Body of pancreas (tissue), 4 donors: ENCODE measurements around the gene KRT78. TPM values are rescaled to one million over a fixed set of nuclear protein-coding genes. Genes with fewer than 3 reads are reported as not detected.

Source experiments
- ATAC-seq: fragments of 150-250 bp; one replicate; pipeline ENCODE4 v1.9.1; 2016
- DNase-seq, 4 donors: peaks; one replicate each; pipeline ENCODE4 v3.0.0-alpha.2; 2019
- H3K27ac ChIP-seq, 4 donors: fragments of 200-600 bp; sonication (generic); 1 replicate in 3 of 4; 2 replicates in 1 of 4; pipeline versions ENCODE4 v1.5.1 to v1.6.1; 2016 to 2019; ENCODE audit warnings: mild to moderate bottlenecking in 1 of 4, mixed read lengths in 1 of 4, moderate library complexity in 1 of 4
- H3K27me3 ChIP-seq, 2 donors: fragments of 200-600 bp; sonication (generic); one replicate each; pipeline ENCODE4 v1.6.0; 2016; ENCODE audit warnings: mild to moderate bottlenecking in 1 of 2
- H3K36me3 ChIP-seq, 2 donors: fragments of 200-600 bp; sonication (generic); replicated peaks in 1 of 2; 2 replicates each; pipeline ENCODE4 v1.5.1; 2016; ENCODE audit warnings: low read depth in 2 of 2; ENCODE audit not compliant: insufficient read depth in 1 of 2
- H3K4me1 ChIP-seq: fragments of 200-600 bp; sonication (generic); one replicate; pipeline ENCODE4 v1.6.0; 2016
- H3K4me3 ChIP-seq, 2 donors: fragments of 200-600 bp; sonication (generic); 1 replicate in 1 of 2; 2 replicates in 1 of 2; pipeline ENCODE4 v1.5.1; 2016 to 2019
- H3K9me3 ChIP-seq, 3 donors: fragments of 200-600 bp; sonication (generic); 1 replicate in 2 of 3; 2 replicates in 1 of 3; pipeline ENCODE4 v1.5.1; 2016
- CTCF ChIP-seq, 7 experiments: fragments of 450-650 bp in 4 of 7; fragments of 200-600 bp in 3 of 7; sonication (generic) in 3 of 7; IDR thresholded peaks; one replicate each; pipeline ENCODE4 v1.5.1; 2016 to 2019; ENCODE audit warnings: antibody characterized with exemption in 7 of 7
- POLR2A ChIP-seq, 3 donors: fragments of 450-650 bp; IDR thresholded peaks; one replicate each; pipeline ENCODE4 v1.6.1; 2016; ENCODE audit warnings: antibody characterized with exemption in 3 of 3, mild to moderate bottlenecking in 2 of 3
- WGBS, 2 donors: methylation state at CpG; one replicate each; pipeline ENCODE4 v1.1.5; 2017; 5-methylcytosine and 5-hydroxymethylcytosine counted together
- intact Hi-C: fragments of 100-400 bp; cut with DNase I; formaldehyde crosslinking; loops from one replicate; pipeline ENCODE4 v1.15.1; 2023
- total RNA-seq, 2 donors: library from RNA; depleted of rRNA; stranded (reverse); fragments of >200 nt; gene quantifications; one replicate each; pipeline ENCODE4 v1.1.0, GENCODE V29; 2016

The KRT78 gene
- total RNA-seq, 2 donors from 2014 or later = not detected

GRCh38 chr12:52834727-52835001 is 14.1 kb downstream of the KRT78 start:
- H3K27me3 ChIP-seq = no peaks in the 10 kb centered on the region
- WGBS, 2 donors = 17 to 61% methylated on average over 1 to 4 of the region's 4 CpGs
- TF ChIP-seq POLR2A (IDR thresholded peaks at IDR 0.05) = no peak
- TF ChIP-seq CTCF (IDR thresholded peaks at IDR 0.05) = no peak
- no peaks in the 10 kb centered on the region for H3K4me1 ChIP-seq
- no peaks in the 10 kb centered on the region for H3K9me3 ChIP-seq
- H3K36me3 ChIP-seq = no peaks in the 10 kb centered on the region
- intact Hi-C loops = no loop called here
- H3K4me3 ChIP-seq = no peak overlapping the region
- DNase-seq (no peak), ATAC-seq (no peak)
- H3K27ac ChIP-seq = no peak overlapping the region

DNA sequence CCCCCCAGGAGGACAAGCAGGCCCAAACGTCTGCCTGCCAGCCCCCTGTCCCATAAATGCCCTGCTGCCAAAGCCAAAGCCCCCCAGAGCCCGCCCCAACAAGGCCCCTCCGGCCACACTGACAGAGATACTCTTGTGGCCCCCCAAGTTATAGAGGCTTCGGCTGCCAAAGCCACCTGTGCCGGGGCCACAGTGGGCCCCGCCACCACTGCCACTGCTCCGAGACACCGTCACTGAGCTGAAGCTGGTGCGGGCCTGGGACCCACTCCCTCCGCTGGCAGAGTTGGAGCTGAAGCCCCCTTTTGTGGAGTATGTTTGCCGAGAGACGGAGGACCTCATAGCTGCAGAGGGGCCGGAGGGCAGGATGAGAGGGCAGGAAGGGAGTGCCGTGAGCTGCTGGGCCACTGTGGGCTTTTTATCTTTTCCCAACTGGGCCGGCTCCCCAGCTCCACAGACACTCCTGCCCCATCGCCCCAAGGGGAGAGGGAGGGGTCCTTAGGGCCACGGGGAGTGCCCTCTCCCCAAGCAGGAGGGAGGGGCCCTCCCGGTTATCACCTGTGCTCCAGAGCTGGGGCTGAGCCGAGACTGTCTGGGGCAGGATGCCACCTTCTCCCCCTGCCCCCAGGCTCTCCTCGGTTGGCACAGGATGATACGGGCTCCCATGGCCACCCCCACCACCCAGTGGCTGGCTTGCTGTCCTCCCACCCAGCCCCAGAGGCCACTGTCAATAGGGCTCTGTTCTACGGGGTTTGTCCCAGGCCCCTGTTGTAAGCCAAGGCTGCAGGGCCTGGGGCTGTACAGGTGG is 14.7 kb downstream of the KRT78 start, which contains the start of gene KRT79:
TSS of gene KRT79 (minus strand) at position 390 of the 805 bp plus-strand sequence. CDS start at position 339, 51 bp downstream.
- Histone ChIP-seq H3K4me3 (no peak within 1 kb of the TSS), H3K27me3 (no peaks in the 10 kb centered on the region), H3K4me1 (no peaks in the 10 kb centered on the region), H3K9me3 (no peaks in the 10 kb centered on the region), H3K27ac (no peak within 1 kb of the TSS), H3K36me3 (no peaks in the 10 kb centered on the region)
- WGBS, 2 donors = 80 to 84% methylated on average over 3 to 19 of the region's 22 CpGs
- TF ChIP-seq CTCF (IDR thresholded peaks at IDR 0.05) (no peak), POLR2A (IDR thresholded peaks at IDR 0.05) (no peak)
- no peak for ATAC-seq
- no peak for DNase-seq
- intact Hi-C loops = no loop called here

- ATAC-seq (peak; percentile 41), DNase-seq (no peak)
- intact Hi-C loops = no loop called here
- TF ChIP-seq CTCF (IDR thresholded peaks at IDR 0.05) = no peak
- no peak for TF ChIP-seq POLR2A (IDR thresholded peaks at IDR 0.05)
- WGBS, 2 donors = 82 to 84% methylated on average over 19 to 20 of the region's 20 CpGs
- no peaks in the 10 kb centered on the region for H3K9me3 ChIP-seq
- no peak overlapping the region for H3K27ac ChIP-seq
- no peaks in the 10 kb centered on the region for H3K27me3 ChIP-seq
- H3K36me3 ChIP-seq = no peaks in the 10 kb centered on the region
- no peak overlapping the region for H3K4me3 ChIP-seq
- no peaks in the 10 kb centered on the region for H3K4me1 ChIP-seq
These were observed 15.5 kb downstream of the KRT78 start for GRCh38 chr12:52832985-52833905.

DNA sequence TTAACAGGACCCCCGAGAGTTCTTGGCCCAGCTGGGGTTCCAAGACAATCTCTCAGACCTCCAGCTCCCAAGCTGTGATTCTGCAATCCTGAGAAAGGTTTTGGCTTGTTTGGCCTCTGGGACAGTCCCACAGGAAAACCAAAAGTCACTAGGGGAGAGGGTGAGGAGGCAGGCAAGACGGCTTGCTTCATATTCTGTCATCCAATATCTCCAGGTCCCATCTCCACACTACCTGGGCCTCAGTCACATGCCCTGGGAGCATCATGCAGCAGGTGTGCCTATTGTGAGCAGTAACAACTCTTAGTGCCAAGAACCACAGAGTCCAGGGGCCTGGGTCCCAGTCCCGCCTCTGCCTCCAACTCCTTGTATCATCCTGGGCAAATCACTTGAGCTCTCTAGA is 16.3 kb downstream of the KRT78 start:
- Histone ChIP-seq H3K4me1 (no peaks in the 10 kb centered on the region), H3K36me3 (no peaks in the 10 kb centered on the region), H3K27me3 (no peaks in the 10 kb centered on the region), H3K9me3 (no peaks in the 10 kb centered on the region), H3K4me3 (no peak overlapping the region), H3K27ac (no peak overlapping the region)
- TF ChIP-seq POLR2A (IDR thresholded peaks at IDR 0.05) (no peak), CTCF (IDR thresholded peaks at IDR 0.05) (no peak)
- intact Hi-C loops = no loop called here
- ATAC-seq (no peak), DNase-seq (no peak)
- 59 to 64% methylated on average over 3 of the region's 3 CpGs for WGBS, 2 donors
